Measurements from ENCODE around the gene SRPK3. TPM values are rescaled to one million over a fixed set of nuclear protein-coding genes. Genes with fewer than 3 reads are reported as not detected.
"Not testable (repeated sequence)": the region's sequence is repeated elsewhere in the genome, so short reads cannot be mapped to it uniquely, and the experiment has no call there.

SRPK3 gene
- 1 to 10 TPM; 1.3 to 2.5 (median 1.7) TPM for polyA plus RNA-seq (ENCODE audit: insufficient read length in 4 of 4)

- DNase-seq (ENCODE audit: low read depth in 4 of 4, low spot score in 2 of 4): no peak
Observed at GRCh38 chrX:153780678-153781427, at the start of gene SRPK3. Gene SRPK3 (plus strand): TSS chrX:153781041. CDS start chrX:153781087, 46 bp downstream.

- DNase-seq (ENCODE audit: low read depth in 4 of 4, low spot score in 2 of 4): no peak
Observed at GRCh38 chrX:153731117-153731844, 49.6 kb upstream of the SRPK3 start.

- no peak for DNase-seq (ENCODE audit: low read depth in 4 of 4, low spot score in 2 of 4)
Observed at GRCh38 chrX:153731845-153732215, 49.0 kb upstream of the SRPK3 start.

GRCh38 chrX:153732401-153732800 is 48.4 kb upstream of the SRPK3 start:
- DNase-seq (ENCODE audit: low read depth in 4 of 4, low spot score in 2 of 4): no peak

- DNase-seq (ENCODE audit: low read depth in 4 of 4, low spot score in 2 of 4): no peak
Observed at GRCh38 chrX:153733651-153734240, 47.1 kb upstream of the SRPK3 start.

GRCh38 chrX:153734871-153735270 is 46.0 kb upstream of the SRPK3 start:
- DNase-seq (ENCODE audit: low read depth in 4 of 4, low spot score in 2 of 4): no peak

GRCh38 chrX:153735274-153735673 is 45.6 kb upstream of the SRPK3 start:
- no peak for DNase-seq (ENCODE audit: low read depth in 4 of 4, low spot score in 2 of 4)

- DNase-seq (ENCODE audit: low read depth in 4 of 4, low spot score in 2 of 4): no peak
Observed at GRCh38 chrX:153736071-153736820, 44.6 kb upstream of the SRPK3 start.

GRCh38 chrX:153736871-153737441 is 43.9 kb upstream of the SRPK3 start:
- DNase-seq (ENCODE audit: low read depth in 4 of 4, low spot score in 2 of 4): no peak

GRCh38 chrX:153738056-153738605 is 42.7 kb upstream of the SRPK3 start:
- DNase-seq (ENCODE audit: low read depth in 4 of 4, low spot score in 2 of 4): no peak

- no peak for DNase-seq (ENCODE audit: low read depth in 4 of 4, low spot score in 2 of 4)
Observed at GRCh38 chrX:153739754-153740486, 40.9 kb upstream of the SRPK3 start.

- no peak for DNase-seq (ENCODE audit: low read depth in 4 of 4, low spot score in 2 of 4)
Observed at GRCh38 chrX:153740631-153741222, 40.1 kb upstream of the SRPK3 start.

- no peak for DNase-seq (ENCODE audit: low read depth in 4 of 4, low spot score in 2 of 4)
Observed at GRCh38 chrX:153741446-153741845, 39.4 kb upstream of the SRPK3 start.

- not testable (repeated sequence) for DNase-seq (ENCODE audit: low read depth in 4 of 4, low spot score in 2 of 4)
Observed at GRCh38 chrX:153742111-153742510, 38.7 kb upstream of the SRPK3 start.

- DNase-seq (ENCODE audit: low read depth in 4 of 4, low spot score in 2 of 4): not testable (repeated sequence)
Observed at GRCh38 chrX:153742796-153743467, 37.9 kb upstream of the SRPK3 start.

GRCh38 chrX:153743468-153744209 is 37.2 kb upstream of the SRPK3 start:
- DNase-seq (ENCODE audit: low read depth in 4 of 4, low spot score in 2 of 4): not testable (repeated sequence)

GRCh38 chrX:153744210-153745066 is 36.4 kb upstream of the SRPK3 start:
- DNase-seq (ENCODE audit: low read depth in 4 of 4, low spot score in 2 of 4): no peak
